A549 (cell line): ENCODE results near the gene GPBP1. TPM values are rescaled to one million over a fixed set of nuclear protein-coding genes. Genes with fewer than 3 reads are reported as not detected.
"Not testable (repeated sequence)": the region's sequence is repeated elsewhere in the genome, so short reads cannot be mapped to it uniquely, and the experiment has no call there.

Source experiments
- ATAC-seq, 2 experiments: fragments of 200-7000 bp in 1 of 2; fragments of >200 bp in 1 of 2; cut with Nextera tagmentation in 1 of 2; cut with Tn5 transposase in 1 of 2; 3 replicates each; pipeline versions ENCODE4 v1.8.0 to v1.9.1; 2018 to 2020; ENCODE audit warnings: mild to moderate bottlenecking in 1 of 2, moderate library complexity in 1 of 2
- CTCF ChIA-PET: fragments of 300-600 bp; sonication (Branson Sonifier 250); formaldehyde crosslinking; extraction: SDS; loops from one replicate; lab custom pipeline; 2021; ENCODE audit warnings: antibody characterized with exemption, inconsistent platforms; lab: Yijun Ruan, JAX
- POLR2A ChIA-PET: fragments of 350-600 bp; formaldehyde crosslinking; extraction: SDS; loops from one replicate; lab custom pipeline; 2021; ENCODE audit warnings: antibody characterized with exemption, inconsistent platforms; lab: Yijun Ruan, JAX
- DNase-seq, 2 experiments: peaks; one replicate each; pipeline versions ENCODE4 v3.0.0 to v3.0.0-alpha.2; 2011 to 2016; ENCODE audit warnings: low read depth in 1 of 2, low spot score in 1 of 2
- FAIRE-seq: peaks from 2 replicates; lab custom pipeline; 2011; peaks lifted over from hg19 to GRCh38; lab: Jason Lieb, UNC
- H3K27ac ChIP-seq, 2 experiments: fragments of >200 bp; sonication (Bioruptor Twin); formaldehyde crosslinking; 3 replicates each; pipeline ENCODE4 v1.5.1; 2016 to 2017
- H3K4me1 ChIP-seq: fragments of >200 bp; sonication (Bioruptor Twin); formaldehyde crosslinking; 3 replicates; pipeline ENCODE4 v1.6.1; 2016
- H3K4me2 ChIP-seq: fragments of >200 bp; sonication (Bioruptor Twin); formaldehyde crosslinking; 3 replicates; pipeline ENCODE4 v1.6.1; 2016
- H3K4me3 ChIP-seq: fragments of >200 bp; sonication (Bioruptor Twin); formaldehyde crosslinking; 3 replicates; pipeline ENCODE4 v1.5.1; 2016
- H3K9me3 ChIP-seq: fragments of >200 bp; sonication (Bioruptor Twin); formaldehyde crosslinking; 3 replicates; pipeline ENCODE4 v1.6.1; 2016
- CBX8 ChIP-seq: fragments of 200-600 bp; sonication (generic); IDR thresholded peaks from 2 replicates; pipeline ENCODE4 v1.6.1; 2016
- CHD2 ChIP-seq: fragments of 150-350 bp; IDR thresholded peaks from 2 replicates; pipeline ENCODE4 v1.6.1; 2014; ENCODE audit warnings: low read length; ENCODE audit not compliant: partially characterized antibody
- EHF ChIP-seq: fragments of 250-450 bp; sonication (Bioruptor Pico); IDR thresholded peaks from 2 replicates; pipeline ENCODE4 v1.5.0; 2020; ENCODE audit warnings: mild to moderate bottlenecking
- EHMT2 ChIP-seq: fragments of 200-600 bp; sonication (generic); IDR thresholded peaks from 2 replicates; pipeline ENCODE4 v1.6.1; 2016; ENCODE audit warnings: antibody characterized with exemption, low read depth, mild to moderate bottlenecking, moderate library complexity
- EP300 ChIP-seq, 2 experiments: fragments of >200 bp; sonication (Bioruptor Twin); formaldehyde crosslinking; IDR thresholded peaks; 2 replicates in 1 of 2; 3 replicates in 1 of 2; pipeline ENCODE4 v1.6.1; 2016 to 2017
- ESRRA ChIP-seq: fragments of 150-350 bp; IDR thresholded peaks from 2 replicates; pipeline ENCODE4 v1.6.1; 2014; ENCODE audit warnings: mild to moderate bottlenecking, low read length, borderline replicate concordance
- FOXS1 ChIP-seq: fragments of 250-450 bp; sonication (Bioruptor Pico); IDR thresholded peaks from 2 replicates; pipeline ENCODE4 v1.5.0; 2020; ENCODE audit warnings: mild to moderate bottlenecking, moderate library complexity
- HOXB13 ChIP-seq: fragments of 250-450 bp; sonication (Bioruptor Pico); IDR thresholded peaks from 2 replicates; pipeline ENCODE4 v1.5.0; 2020; ENCODE audit warnings: low read depth, mild to moderate bottlenecking, moderate library complexity
- JUN ChIP-seq, 2 experiments: fragments of >200 bp; sonication (Bioruptor Twin); formaldehyde crosslinking; IDR thresholded peaks; 2 replicates in 1 of 2; 3 replicates in 1 of 2; pipeline ENCODE4 v1.6.1; 2016 to 2017
- MAFK ChIP-seq: fragments of 450-650 bp; IDR thresholded peaks from 2 replicates; pipeline ENCODE4 v1.6.1; 2014; ENCODE audit not compliant: partially characterized antibody
- MYC ChIP-seq: IDR thresholded peaks from 2 replicates; pipeline ENCODE4 v1.6.1; 2012; ENCODE audit warnings: mild to moderate bottlenecking, inconsistent platforms, low read length, improper control_type of control experiment, borderline replicate concordance
- NR3C1 ChIP-seq: fragments of >200 bp; sonication (Bioruptor Twin); formaldehyde crosslinking; IDR thresholded peaks from 3 replicates; pipeline ENCODE4 v1.6.1; 2017
- POLR2AphosphoS2 ChIP-seq: conservative IDR thresholded peaks from 2 replicates; pipeline ENCODE4 v1.6.1; 2012; ENCODE audit warnings: low read length, improper control_type of control experiment, inconsistent platforms
- RAD21 ChIP-seq, 2 experiments: fragments of >200 bp in 1 of 2; sonication (Bioruptor Twin) in 1 of 2; formaldehyde crosslinking in 1 of 2; IDR thresholded peaks in 1 of 2; conservative IDR thresholded peaks in 1 of 2; 2 replicates in 1 of 2; 3 replicates in 1 of 2; pipeline ENCODE4 v1.6.1; 2012 to 2018; ENCODE audit warnings: inconsistent platforms in 1 of 2
- RARB ChIP-seq: fragments of 250-450 bp; sonication (Bioruptor Pico); IDR thresholded peaks from 2 replicates; pipeline ENCODE4 v1.8.0; 2021; ENCODE audit warnings: mild to moderate bottlenecking, moderate library complexity
- RCOR1 ChIP-seq: fragments of 150-350 bp; IDR thresholded peaks from 2 replicates; pipeline ENCODE4 v1.6.1; 2014; ENCODE audit warnings: antibody characterized with exemption, low read length, low read depth
- RFX5 ChIP-seq: fragments of 450-650 bp; IDR thresholded peaks from 2 replicates; pipeline ENCODE4 v1.7.1; 2014; ENCODE audit warnings: antibody characterized with exemption, mild to moderate bottlenecking, moderate library complexity
- TP53 ChIP-seq: fragments of 250-450 bp; sonication (Bioruptor Pico); IDR thresholded peaks from 2 replicates; pipeline ENCODE4 v1.5.0; 2021; ENCODE audit warnings: mild to moderate bottlenecking, moderate library complexity
- ZC3H11A ChIP-seq: fragments of 450-650 bp; IDR thresholded peaks from 2 replicates; pipeline ENCODE4 v1.6.1; 2014; ENCODE audit warnings: antibody characterized with exemption, mild to moderate bottlenecking
- WGBS: methylation state at CpG from one replicate; pipeline ENCODE4 v1.1.6; 2017; ENCODE audit errors: missing lambda C conversion rate; 5-methylcytosine and 5-hydroxymethylcytosine counted together
- polyA plus RNA-seq, 4 experiments: library from polyadenylated mRNA; depleted of rRNA in 3 of 4; stranded (reverse); fragments of >200 nt; fragmentation: RNase III in 1 of 4; extraction: RNeasy Plus Mini Kit Qiagen cat#74134 plus additional on column Dnase treatment in 1 of 4; gene quantifications; 2 replicates in 3 of 4; 3 replicates in 1 of 4; pipeline ENCODE4 v1.2.3, GENCODE V29; 2011 to 2017
- TF ChIP-seq, protein P1 (sequence below): IDR thresholded peaks from 2 replicates; pipeline ENCODE4 v1.6.1; 2012; ENCODE audit warnings: low read depth, borderline replicate concordance
- TF ChIP-seq, protein P2 (sequence below): IDR thresholded peaks from 2 replicates; pipeline ENCODE4 v1.6.1; 2012
- TF ChIP-seq, protein P3 (sequence below): fragments of 250-450 bp; sonication (Bioruptor Pico); IDR thresholded peaks from 2 replicates; pipeline ENCODE4 v1.5.0; 2020; ENCODE audit warnings: low read depth, mild to moderate bottlenecking, moderate library complexity
- TF ChIP-seq, protein P4 (sequence below): fragments of 150-350 bp; IDR thresholded peaks from 2 replicates; pipeline ENCODE4 v1.6.1; 2014; ENCODE audit warnings: low read depth, mild to moderate bottlenecking, low read length
- TF ChIP-seq, protein P5 (sequence below): IDR thresholded peaks from 2 replicates; pipeline ENCODE4 v1.6.1; 2012

Gene GPBP1
- polyA plus RNA-seq, 2 of the 4 experiments (the other 2 are of a cell fraction): 31.0 to 86.0 TPM

DNA sequence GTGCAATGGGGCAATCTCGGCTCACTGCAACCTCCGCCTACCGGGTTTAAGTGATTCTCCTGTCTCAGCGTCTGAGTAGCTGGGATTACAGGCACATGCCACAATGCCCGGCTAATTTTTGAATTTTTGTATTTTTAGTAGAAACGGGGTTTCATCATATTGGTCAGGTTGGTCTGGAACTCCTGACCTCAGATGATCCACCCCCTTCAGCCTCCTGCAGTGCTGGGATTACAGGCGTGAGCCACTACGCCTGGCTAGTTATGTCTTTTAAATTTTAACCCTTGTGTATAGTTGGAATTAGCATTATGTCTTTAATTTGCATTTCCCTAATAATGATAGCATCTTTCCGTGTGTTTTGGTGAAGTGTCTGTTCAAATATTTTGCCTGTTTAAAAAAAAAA, 11.5 kb downstream of the GPBP1 start (continued):
- TF ChIP-seq, protein P1, sequence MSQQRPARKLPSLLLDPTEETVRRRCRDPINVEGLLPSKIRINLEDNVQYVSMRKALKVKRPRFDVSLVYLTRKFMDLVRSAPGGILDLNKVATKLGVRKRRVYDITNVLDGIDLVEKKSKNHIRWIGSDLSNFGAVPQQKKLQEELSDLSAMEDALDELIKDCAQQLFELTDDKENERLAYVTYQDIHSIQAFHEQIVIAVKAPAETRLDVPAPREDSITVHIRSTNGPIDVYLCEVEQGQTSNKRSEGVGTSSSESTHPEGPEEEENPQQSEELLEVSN: no peak
- TF ChIP-seq EHF (CRISPR knock-in tag): no peak
- TF ChIP-seq RARB (CRISPR knock-in tag): no peak
- TF ChIP-seq EP300 (IDR thresholded peaks at IDR 0.05): no peak

DNA sequence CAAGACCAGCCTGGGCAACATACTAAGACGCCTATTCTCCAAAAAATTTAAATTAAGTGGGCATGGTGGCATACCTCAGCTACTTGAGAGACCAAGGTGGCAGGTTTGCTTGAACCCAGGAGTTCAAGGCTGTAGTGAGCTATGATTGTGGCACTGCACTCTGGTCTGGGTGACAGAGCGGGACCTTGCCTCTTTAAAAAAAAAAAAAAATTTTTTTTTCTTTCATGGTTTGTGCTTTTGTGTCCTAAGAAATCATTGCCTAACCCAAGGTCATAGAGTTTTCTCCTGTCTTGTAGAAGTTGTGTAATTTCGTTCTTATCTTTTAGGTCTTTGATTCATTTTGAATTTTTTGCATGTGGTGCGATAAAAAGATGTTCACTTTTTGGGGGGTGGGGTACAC, 12.3 kb downstream of the GPBP1 start:
- ChIA-PET CTCF (no interaction called here), POLR2A (no interaction called here)
- H3K4me3 ChIP-seq: no peak overlapping the region
- H3K4me1 ChIP-seq: peaks cover 12% of the 10 kb centered on the region; the same call in 1 of the 3 replicates
- TF ChIP-seq MYC (no peak), RCOR1 (no peak), FOXS1 (CRISPR knock-in tag) (no peak), MAFK (no peak), POLR2AphosphoS2 (no peak), TP53 (no peak), HOXB13 (no peak), EHMT2 (no peak), RFX5 (no peak)
- TF ChIP-seq, protein P2, sequence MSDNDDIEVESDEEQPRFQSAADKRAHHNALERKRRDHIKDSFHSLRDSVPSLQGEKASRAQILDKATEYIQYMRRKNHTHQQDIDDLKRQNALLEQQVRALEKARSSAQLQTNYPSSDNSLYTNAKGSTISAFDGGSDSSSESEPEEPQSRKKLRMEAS: no peak
- TF ChIP-seq, protein P3, sequence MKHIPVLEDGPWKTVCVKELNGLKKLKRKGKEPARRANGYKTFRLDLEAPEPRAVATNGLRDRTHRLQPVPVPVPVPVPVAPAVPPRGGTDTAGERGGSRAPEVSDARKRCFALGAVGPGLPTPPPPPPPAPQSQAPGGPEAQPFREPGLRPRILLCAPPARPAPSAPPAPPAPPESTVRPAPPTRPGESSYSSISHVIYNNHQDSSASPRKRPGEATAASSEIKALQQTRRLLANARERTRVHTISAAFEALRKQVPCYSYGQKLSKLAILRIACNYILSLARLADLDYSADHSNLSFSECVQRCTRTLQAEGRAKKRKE: no peak
- DNase-seq: no peak
- H3K9me3 ChIP-seq: 0 out of 3 replicates have a peak, but pooled peaks cover 2% of the 10 kb centered on the region
- H3K27ac ChIP-seq: no peak overlapping the region
- 88% methylated on average over 4 of the region's 4 CpGs for WGBS
- no peak for FAIRE-seq
- ATAC-seq: no peak
- peak overlapping the region; percentile 19; the same call in 1 of the 3 replicates for H3K4me2 ChIP-seq

DNA sequence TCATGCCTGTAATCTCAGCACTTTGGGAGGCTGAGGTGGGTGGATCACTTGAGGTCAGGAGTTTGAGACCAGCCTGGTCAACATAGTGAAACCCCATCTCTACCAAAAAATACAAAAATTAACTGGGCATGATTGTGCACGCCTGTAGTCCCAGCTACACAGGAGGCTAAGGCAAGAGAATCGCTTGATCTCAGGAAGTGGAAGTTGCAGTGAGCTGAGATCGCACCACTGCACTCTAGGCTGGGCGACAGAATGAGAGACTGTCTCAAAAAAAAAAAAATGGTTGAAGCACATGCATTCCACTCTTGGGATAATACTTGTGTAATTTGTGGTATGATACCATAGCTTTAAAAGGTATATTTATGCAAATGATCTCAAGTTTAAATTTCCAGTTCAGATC, 14.1 kb downstream of the GPBP1 start:
- WGBS: 91% methylated on average over 4 of the region's 4 CpGs
- CTCF ChIA-PET: interaction anchor here (0.8 to 1.4 kb wide), 4 partner anchors 11 to 287 kb away, joined by 3 to 4 read pairs (median 3); no protein-coding TSS in a partner anchor
- H3K4me1 ChIP-seq: peaks cover 12% of the 10 kb centered on the region; the same call in 1 of the 3 replicates
- POLR2A ChIA-PET: interaction anchor here (0.7 kb wide), 1 partner anchor 15 kb away, joined by 3 read pairs; no protein-coding TSS in a partner anchor
- H3K9me3 ChIP-seq, FAIRE-seq, DNase-seq, H3K4me3 ChIP-seq, H3K27ac ChIP-seq, ATAC-seq, H3K4me2 ChIP-seq: not testable (repeated sequence)

DNA sequence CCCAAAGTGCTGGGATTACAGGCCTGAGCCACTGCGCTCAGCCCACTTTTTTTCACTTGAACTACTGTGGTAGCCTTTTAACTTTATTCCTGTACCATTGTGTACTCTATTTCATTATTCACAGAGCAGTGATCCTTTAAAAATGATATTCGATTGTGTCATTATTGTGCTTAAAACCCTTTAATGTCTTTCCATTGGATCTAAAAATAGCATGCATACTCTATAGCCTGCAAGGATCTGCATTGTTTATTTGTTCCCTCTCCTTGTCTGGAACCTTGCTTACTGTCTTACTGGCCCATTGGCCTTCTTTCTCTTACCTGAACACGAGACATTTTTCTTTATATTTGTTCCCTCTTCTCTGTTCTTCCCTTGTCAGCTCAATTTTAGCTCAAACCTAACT, 15.7 kb downstream of the GPBP1 start:
- CTCF ChIA-PET: interaction anchor here (1.1 to 2.1 kb wide), 5 partner anchors 10 to 288 kb away, joined by 3 to 5 read pairs (median 3); no protein-coding TSS in a partner anchor
- WGBS: 83% methylated on average over 3 of the region's 3 CpGs
- TF ChIP-seq CBX8 (no peak), CHD2 (no peak), ZC3H11A (no peak), JUN (IDR thresholded peaks at IDR 0.05) (no peak), RFX5 (no peak), RAD21 (conservative IDR thresholded peaks at IDR 0.05 in 1 of 2, IDR thresholded peaks at IDR 0.05 in 1 of 2) (no peak), FOXS1 (CRISPR knock-in tag) (no peak), ESRRA (no peak), HOXB13 (no peak), TP53 (no peak), NR3C1 (no peak)
- TF ChIP-seq, protein P4, sequence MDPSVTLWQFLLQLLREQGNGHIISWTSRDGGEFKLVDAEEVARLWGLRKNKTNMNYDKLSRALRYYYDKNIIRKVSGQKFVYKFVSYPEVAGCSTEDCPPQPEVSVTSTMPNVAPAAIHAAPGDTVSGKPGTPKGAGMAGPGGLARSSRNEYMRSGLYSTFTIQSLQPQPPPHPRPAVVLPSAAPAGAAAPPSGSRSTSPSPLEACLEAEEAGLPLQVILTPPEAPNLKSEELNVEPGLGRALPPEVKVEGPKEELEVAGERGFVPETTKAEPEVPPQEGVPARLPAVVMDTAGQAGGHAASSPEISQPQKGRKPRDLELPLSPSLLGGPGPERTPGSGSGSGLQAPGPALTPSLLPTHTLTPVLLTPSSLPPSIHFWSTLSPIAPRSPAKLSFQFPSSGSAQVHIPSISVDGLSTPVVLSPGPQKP: no peak
- TF ChIP-seq, protein P2: no peak
- TF ChIP-seq, protein P5, sequence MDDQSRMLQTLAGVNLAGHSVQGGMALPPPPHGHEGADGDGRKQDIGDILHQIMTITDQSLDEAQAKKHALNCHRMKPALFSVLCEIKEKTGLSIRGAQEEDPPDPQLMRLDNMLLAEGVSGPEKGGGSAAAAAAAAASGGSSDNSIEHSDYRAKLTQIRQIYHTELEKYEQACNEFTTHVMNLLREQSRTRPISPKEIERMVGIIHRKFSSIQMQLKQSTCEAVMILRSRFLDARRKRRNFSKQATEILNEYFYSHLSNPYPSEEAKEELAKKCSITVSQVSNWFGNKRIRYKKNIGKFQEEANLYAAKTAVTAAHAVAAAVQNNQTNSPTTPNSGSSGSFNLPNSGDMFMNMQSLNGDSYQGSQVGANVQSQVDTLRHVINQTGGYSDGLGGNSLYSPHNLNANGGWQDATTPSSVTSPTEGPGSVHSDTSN: no peak
- Histone ChIP-seq H3K4me3 (no peak overlapping the region), H3K4me2 (no peak overlapping the region), H3K9me3 (no peaks in the 10 kb centered on the region), H3K4me1 (peaks cover 12% of the 10 kb centered on the region; the same call in 1 of the 3 replicates), H3K27ac (no peak overlapping the region)
- no peak for ATAC-seq
- POLR2A ChIA-PET: no interaction called here
- DNase-seq: no peak
- FAIRE-seq: no peak
